Fibroblast of skin of back (primary cell): ENCODE results near the gene SLC30A10. TPM values are rescaled to one million over a fixed set of nuclear protein-coding genes. Genes with fewer than 3 reads are reported as not detected.
"Not testable (repeated sequence)": the region's sequence is repeated elsewhere in the genome, so short reads cannot be mapped to it uniquely, and the experiment has no call there.

ENCODE experiments used
- DNase-seq: peaks from one replicate; pipeline ENCODE4 v3.0.0-alpha.2; 2013
- polyA plus RNA-seq, 2 experiments: library from polyadenylated mRNA; unstranded; fragments of 120-200 nt; gene quantifications; one replicate each; pipeline ENCODE4 v1.2.1, GENCODE V29; 2013; ENCODE audit not compliant: insufficient read length in 2 of 2

The SLC30A10 gene
- polyA plus RNA-seq (2013, experiment 1 of 2; ENCODE audit: insufficient read length) = not detected
- not detected for polyA plus RNA-seq (2013, experiment 2 of 2; ENCODE audit: insufficient read length)

DNA sequence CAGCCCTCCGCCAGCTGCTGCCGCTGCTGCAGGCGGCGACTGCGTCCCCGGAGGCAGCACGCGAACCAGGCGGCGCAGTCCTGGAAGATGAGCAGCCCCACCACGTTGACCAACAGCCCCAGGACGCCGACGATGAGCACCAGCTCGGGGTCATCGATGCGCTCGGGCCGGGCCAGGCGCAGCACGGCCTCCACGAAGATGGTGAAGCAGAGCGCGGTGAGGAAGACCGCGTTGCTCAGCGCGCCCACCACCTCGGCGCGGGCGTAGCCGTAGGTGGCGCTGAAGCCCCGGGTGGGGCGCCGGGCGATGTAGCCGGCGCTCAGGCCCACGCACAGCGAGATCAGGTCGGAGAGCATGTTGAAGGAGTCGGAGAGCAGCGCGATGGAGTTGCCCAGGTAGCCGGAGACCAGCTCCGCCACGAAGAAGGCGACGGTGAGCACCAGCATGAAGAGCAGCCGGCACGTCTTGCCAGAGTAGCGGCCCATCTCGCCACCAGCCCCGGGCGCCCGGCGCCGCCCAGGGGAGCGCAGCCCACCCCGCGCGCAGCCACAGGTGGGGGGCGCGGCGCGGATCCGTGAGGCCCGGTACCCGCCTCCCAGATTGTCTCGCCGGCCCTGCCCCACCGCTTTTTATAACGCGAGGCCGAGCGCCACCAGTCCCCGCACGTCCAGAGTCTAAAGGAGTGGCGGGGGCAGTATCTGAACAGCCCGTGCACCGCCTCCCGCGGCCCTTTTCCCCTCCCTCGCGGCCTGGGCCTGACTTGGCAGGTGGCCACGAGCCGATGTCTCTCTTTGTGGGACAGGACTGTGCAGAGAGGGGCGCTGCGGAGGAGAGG, at the start of gene SLC30A10:
Gene SLC30A10, minus strand, starts transcription at position 602 of the 835 bp plus-strand sequence. Its CDS starts 117 bp downstream, at position 485.
- peak; percentile 14 for DNase-seq

DNA sequence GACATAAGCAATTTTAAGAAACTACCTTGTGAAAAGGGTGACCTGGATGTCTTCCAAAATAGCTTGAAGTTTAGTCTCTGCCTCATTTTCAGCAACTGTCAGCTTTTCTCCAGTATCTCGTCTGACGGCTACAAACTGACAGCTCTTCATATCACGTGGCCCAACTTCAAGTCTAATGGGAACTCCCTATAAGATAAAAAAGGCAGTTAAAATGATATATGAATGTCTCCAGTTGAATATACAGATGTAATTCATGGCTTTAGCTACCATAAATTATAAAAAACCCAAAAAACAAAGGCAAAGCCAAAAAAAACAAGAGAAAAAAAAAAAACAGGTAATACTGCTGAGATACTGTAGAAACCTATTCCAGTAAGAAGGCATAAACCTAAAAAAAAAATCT, 44.9 kb upstream of the SLC30A10 start:
- no peak for DNase-seq

DNA sequence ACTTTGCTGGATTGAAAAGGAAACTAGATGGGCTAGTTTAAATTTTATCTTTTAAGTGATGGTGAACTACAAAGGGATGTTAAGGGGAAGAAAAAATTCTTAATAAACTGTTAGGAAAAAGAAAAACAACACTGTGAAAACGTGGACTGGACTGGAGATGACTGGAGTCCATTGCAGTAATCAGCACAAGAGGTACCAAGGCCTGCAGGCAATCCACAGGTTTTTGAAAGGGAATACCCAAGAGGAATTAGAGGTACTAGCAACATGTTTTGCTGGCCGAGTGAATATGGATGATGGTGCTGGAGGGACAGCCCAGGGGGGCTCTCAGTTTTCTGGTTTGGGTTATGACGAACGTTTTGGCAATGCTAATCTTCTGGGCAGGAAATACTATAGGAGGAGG, 39.0 kb upstream of the SLC30A10 start:
- DNase-seq = no peak

DNA sequence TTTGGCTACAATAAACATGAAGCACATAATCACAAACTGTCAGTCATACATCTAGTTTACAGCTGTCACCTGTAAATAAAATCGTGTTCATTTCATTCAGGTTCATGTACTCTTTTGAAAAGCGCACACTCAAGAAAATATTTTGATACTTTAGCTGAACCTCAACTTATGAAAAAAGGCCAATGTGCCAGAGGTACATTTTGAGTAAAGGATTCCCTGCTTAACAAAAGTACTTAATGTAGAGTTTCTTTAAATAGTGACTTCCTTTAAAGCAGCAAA, 37.7 kb upstream of the SLC30A10 start:
- DNase-seq = no peak

DNA sequence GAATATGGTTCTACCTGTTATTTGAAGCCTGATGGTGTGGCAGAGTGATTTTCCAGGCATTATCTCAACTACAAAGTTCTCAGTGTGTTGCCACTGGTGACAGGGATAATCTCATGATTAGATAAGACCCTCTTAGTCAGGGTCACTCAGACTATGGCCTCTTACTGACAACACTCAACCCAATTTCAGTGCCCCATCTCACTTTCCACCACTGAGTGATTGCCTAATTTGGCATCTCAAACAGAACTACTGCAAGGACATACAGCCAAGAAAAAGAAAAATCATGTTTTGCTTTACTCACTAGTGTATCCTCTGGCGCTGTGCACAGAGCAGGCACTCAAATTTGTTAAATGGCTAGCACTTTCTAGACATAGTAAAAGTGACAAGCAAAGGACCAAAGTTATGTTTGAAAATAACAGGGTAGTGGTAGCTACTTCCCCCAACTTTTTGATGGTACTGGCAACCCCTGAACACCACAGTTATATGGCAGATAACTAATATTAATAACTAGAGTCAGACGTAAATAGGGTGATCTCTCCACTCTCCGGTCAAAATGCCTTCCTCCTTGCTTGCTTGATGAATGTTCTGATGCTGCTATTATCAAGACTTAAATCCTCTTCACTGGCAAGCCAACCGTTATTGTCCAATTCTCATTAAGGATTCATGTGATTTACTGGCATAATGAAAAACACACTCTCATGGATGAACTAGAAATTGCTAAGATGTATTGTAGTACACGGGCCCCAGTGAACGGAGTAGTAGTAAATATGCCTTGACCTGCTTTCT, 37.1 kb upstream of the SLC30A10 start:
- DNase-seq = no peak

DNA sequence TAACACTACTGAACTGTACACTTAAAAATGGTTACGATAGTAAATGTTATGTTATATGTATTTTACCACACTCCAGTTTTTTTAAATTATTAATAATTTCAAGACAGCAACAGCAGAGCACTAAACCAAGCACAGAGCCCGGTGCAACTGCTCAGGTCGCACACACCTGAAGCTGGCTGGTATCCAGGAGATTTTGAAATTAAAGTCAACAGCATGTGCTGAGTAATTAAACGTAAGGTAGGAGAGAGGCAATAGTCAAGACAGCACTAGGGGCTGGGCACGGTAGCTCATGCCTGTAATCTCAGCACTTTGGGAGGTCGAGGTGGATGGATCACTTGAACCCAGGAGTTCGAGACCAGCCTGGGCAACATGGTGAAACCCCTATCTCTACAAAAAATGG, 35.1 kb upstream of the SLC30A10 start:
- DNase-seq = no peak

DNA sequence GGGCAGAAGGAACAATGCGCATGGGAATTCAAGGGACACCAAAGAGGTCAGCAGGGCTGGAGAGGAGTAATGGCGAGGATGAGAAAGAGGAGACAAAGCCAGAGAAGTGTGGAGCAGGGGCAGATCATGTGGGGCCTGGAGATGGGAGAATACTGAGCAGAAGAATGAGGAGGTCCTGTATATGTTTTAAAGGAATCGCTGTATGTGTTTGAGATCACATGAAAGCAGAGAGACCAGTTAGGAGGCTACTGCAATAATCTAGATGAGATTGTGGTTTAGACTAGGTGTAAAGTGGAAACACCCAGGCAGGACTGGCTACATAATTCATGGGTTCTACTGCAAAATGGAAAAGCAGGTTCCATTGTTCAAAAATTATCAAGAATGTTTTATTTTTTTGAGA, 33.3 kb upstream of the SLC30A10 start:
- no peak for DNase-seq

DNA sequence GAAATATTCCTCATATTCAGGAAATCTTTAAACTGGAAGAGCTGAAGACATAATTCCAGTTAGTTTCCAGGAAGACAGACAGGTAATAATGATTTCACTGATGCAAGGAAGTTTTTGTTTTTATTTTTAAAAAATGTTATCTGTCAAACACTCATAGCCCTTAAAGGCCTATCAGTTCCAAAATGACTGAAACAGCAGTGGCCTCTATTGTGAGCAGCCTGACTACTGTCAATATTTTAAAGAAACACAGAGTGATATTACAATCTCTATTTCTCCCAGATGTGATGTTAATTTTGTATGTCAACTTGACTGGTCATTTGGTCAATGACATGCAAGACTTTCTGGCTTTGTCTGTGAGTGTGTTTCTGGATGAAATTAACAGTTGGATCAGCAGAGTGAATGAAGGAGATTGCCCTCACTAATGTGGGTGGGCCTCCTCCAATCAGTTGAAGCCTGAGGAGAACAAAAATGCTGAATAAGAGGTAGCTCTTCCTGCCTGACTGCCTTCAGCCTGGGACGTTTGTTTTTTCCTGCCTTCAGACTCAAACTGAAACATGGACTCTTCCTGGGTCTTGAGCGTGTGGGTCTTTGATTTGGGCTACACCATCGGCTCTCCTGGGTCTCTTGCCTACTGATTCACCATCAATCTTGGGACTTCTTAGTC, 31.3 kb upstream of the SLC30A10 start:
- no peak for DNase-seq

DNA sequence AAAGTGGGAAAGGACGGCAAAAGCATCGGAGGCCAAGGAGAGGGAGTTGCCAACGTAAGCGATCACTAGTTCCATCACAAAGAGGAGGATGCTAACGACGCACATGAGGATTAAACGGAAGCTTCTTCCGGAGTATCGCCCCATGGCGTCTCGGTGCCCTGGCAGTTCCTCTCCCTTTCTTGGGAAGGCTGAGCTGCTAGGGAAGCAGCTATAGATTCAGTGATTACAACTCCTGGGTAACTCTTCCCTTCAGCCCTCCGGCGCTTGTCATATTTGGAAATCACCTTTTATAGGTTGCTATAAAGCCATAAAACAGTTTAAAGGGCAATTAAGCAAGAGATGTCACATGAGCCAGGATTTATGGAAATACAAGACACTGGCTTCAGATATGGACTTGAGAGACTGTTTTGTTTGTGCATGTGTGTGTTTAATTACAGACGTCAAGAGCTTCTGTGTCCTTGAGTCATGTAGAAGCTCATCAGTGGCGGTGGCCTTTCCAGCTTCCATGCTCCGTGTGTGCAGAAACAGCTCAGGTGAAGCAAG, 30.6 kb upstream of the SLC30A10 start:
- DNase-seq = no peak

DNA sequence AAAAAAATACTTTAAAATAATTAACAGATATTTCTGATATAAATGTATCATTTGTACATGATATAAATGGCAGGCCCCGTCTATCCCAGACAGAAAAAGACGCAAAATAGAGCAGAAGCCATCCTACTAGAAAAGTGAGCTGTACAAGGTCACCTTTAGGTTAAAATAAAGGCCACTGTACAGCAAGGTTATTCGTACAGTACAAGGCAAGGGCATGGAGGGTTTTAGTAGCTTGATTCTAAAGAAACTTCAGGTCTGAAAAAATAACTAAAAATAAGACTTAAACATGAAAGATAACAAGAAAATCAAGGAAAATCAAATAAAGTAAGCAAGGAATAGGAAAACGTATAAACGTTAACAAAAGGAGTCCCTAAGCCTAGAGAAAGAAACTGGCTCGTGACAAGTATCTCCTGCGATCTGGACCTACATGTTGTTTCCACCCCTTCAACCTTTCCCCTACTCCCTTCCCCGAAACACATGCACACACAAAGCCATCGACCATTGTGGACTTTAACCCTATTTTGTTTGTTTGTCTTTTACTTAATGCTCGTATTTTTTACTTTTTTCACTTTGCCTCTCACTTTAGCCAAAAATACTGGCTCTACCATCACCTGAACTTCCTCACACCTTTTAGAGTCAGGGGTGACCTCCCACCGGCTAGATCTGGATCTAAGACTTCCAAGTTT, 26.5 kb upstream of the SLC30A10 start:
- no peak for DNase-seq

DNA sequence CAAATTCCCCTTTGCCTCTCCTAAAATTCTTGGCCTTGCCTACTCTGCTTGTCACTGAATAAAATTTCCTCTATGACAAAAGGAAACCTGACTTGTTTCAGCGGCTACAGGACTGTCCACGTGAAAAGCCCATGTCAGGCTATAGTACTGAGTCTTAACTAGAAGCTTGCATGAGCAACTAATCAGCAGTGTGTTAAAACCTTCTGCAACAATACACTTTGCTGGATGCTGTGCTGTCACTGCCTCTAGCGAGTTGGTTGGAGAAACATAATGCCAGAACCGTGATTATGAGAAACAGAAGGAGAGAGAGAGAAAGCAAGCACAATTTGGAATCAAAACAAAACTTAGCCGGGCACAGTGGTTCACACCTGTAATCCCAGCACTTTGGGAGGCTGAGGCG, 25.7 kb upstream of the SLC30A10 start:
- DNase-seq = no peak

DNA sequence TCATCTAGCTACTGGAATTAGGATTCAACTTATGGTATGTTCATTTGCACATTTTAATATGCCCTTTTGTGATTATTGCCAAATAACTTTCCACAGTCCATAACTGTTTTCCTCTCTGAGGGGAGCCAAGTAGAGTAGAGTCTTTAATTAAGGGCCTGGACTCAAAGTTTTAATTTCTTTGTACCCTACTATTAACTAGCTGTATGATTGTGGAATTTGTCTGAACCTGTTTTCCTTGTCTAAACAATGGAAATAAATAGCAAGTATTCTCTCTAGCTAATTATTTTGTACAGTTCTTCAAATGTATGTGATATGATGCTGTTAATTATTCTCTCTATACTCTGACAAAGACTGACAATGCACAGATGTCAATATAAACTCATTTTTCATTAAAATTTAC, 24.0 kb upstream of the SLC30A10 start:
- DNase-seq = no peak

DNA sequence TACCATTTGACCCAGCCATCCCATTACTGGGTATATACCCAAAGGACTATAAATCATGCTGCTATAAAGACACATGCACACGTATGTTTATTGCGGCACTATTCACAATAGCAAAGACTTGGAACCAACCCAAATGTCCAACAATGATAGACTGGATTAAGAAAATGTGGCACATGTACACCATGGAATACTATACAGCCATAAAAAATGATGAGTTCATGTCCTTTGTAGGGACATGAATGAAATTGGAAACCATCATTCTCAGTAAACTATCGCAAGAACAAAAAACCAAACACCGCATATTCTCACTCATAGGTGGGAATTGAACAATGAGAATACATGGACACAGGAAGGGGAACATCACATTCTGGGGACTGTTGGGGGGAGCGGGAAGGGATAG, 20.9 kb upstream of the SLC30A10 start:
- not testable (repeated sequence) for DNase-seq

DNA sequence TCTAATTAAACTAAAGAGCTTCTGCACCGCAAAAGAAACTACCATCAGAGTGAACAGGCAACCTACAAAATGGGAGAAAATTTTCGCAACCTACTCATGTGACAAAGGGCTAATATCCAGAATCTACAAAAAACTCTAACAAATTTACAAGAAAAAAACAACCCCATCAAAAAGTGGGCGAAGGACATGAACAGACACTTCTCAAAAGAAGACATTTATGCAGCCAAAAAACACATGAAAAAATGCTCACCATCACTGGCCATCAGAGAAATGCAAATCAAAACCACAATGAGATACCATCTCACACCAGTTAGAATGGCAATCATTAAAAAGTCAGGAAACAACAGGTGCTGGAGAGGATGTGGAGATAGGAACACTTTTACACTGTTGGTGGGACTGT, 20.4 kb upstream of the SLC30A10 start:
- DNase-seq = not testable (repeated sequence)

DNA sequence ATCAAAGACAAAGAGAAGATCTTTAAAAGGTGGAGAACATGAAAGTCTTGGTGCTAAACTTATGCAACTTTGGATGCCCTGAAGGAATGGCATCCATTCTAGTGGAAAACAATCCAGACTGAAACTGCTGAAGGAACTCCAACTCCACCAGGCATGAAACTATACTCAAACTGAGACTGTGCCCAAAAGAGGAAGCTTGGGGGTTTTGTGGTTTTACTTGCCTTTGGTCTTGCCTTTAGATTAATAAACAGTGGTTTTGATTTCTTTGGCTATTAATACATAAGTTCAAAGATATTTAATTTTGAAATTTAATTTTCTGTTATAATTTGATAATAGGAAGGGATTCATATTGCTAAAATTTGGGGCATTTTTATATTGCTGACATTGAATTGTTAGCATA, 17.4 kb upstream of the SLC30A10 start:
- DNase-seq = no peak

DNA sequence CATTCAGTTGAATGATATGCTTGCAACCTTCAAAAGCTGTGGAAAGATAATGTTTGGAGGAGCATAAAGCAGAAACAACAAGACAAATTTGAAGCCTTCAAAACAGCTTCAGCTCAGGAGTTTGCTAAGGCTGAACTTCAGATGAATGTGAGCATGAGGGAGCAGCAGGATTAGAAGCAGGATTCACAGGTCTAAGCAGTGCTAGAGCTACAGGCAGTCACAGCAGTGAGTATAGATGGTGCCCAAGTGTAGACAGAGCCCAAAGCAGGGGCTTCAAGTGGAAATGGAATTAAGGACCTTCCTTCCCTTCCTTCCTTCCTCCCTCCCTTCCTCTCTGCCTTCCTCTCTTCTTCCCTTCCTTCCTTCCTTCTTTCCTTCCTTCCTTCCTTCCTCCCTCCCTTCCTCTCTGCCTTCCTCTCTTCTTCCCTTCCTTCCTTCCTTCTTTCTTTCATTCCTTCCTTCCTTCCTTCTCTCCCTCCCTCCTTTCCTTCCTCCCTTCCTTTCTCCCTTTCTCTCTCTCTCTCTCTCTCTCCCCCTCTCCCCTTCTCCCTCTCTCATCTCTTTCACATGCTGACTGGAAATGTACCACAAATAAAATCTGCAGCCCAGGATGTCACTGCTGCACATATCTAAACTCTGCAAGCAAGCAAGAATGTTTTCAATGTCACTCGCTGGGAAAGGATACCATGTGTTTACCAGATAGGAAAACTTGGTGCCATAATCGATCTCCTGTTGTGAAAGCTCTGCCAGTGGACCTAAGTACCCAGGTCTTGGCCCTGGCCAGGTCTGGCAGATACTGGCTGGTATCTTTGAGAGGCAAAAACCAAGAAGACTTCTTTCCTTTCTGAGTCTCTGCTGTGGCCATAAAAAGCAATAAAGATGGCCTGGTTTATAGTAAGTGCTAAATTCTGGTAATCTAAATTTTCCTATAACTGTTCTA, 13.1 kb upstream of the SLC30A10 start:
- DNase-seq = no peak

DNA sequence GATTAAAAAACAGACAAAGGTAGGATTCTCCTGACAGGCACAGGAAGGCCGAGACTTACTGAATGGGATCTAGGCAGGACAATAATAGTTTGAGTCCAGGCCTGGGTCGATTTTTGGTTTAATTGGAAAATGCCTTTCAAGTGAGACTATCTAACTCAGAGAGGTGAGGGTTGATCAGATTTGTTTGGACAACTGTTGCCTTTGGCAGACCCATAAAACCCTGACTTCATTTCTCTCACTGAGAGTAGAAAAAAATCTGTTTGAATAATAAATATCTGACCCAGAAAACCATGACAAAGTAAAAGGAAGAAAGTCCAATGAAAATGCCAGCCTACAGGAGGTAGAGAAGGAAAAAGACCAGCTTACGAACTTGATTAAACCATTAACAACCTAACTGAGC, 12.3 kb upstream of the SLC30A10 start:
- no peak for DNase-seq

DNA sequence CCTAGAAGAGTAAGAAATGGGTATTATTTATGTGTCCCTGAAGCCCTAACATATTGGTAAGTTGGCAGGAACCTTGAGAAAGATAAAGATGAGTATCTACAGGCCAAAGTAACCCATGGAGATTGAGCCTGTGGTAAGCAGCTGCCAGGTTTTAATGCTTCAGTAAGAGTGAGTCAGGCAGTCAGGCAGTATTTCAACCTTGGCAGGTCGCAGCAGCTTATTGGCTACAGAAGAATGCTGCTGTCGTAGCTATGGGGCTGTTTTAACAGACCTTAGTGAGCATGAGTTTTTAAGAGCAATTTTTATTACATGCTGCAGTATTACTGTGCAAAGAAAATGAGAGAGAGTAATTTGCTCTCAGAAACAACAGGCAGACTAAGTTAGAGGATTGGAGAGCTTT, 10.3 kb upstream of the SLC30A10 start:
- no peak for DNase-seq

DNA sequence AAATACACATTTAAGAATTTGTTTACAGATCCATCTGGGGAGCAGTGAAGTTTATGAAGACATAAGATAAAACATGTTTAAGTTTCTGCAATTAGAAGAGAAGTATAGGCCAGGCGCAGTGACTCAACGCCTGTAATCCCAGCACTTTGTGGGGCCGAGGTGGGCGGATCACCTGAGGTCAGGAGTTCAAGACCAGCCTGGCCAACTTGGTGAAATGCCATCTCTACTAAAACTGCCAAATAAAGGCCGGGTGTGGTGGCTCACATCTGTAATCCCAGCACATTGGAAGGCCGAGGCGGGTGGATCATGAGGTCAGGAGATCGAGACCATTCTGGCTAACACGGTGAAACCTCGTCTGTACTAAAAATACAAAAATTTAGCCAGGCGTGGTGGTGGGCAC, 5.4 kb upstream of the SLC30A10 start:
- DNase-seq = not testable (repeated sequence)

DNA sequence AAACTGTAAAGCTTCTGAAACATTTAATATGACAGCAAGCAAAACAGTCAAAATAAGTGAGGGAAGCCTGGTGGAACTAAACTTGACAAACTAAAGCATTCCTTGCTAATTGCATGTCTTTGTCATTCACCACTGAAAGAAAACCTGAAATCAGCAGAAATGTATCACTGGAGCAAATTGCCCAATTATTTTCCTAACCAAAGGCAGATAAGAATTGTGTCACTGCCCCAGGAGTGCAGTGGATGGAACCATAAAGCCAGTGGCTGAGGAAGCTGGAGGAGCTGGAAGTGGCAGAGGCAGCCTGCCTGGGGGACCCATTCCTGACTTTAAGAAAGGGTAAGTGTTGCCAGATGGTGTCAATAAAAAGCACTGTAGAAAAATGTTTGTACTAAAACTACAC, 2.7 kb upstream of the SLC30A10 start:
- no peak for DNase-seq

DNA sequence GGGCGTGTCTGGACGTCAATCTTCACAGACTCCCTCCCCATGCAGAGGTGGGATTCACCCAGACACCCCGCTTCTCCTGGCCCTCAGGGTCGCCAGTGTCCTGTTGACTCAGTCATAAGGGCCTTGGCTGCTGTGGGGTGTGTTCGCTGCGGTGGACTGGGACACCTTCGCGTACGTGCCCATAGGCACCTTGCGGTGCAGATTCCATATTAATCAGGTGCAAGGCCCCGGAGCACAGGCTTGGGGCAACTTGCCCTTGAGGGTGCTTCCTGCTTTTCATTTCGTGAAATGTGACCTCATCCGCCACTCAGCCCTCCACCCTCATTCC, 398 bp upstream of the SLC30A10 start:
- DNase-seq = no peak
